GM19328 (cell line): Measurements from ENCODE around the gene F2RL1.
"Not testable (repeated sequence)": the region's sequence is repeated elsewhere in the genome, so short reads cannot be mapped to it uniquely, and the experiment has no call there.

Experiments
- ATAC-seq: cut with Tn5 transposase; IDR thresholded peaks from one replicate; pipeline ENCODE4 v1.9.1; 2021; ENCODE audit warnings: mild to moderate bottlenecking, moderate library complexity; ENCODE audit not compliant: unreplicated experiment

Gene F2RL1

GRCh38 chr5:76849419-76850291, 30.8 kb downstream of the F2RL1 start, which contains the start of gene S100Z:
Gene S100Z (plus strand): TSS chr5:76850014. CDS start chr5:76875360, 25,346 bp downstream.
- ATAC-seq: no peak

GRCh38 chr5:76850543-76851145, 31.8 kb downstream of the F2RL1 start:
- ATAC-seq: no peak

- no peak for ATAC-seq
Observed at GRCh38 chr5:76851728-76852369, 33.0 kb downstream of the F2RL1 start.

- ATAC-seq: no peak
Observed at GRCh38 chr5:76852772-76853171, 33.9 kb downstream of the F2RL1 start.

- ATAC-seq: not testable (repeated sequence)
Observed at GRCh38 chr5:76853741-76854140, 34.9 kb downstream of the F2RL1 start.

- ATAC-seq: no peak
Observed at GRCh38 chr5:76854644-76855043, 35.8 kb downstream of the F2RL1 start.

GRCh38 chr5:76855501-76855900, 36.7 kb downstream of the F2RL1 start:
- not testable (repeated sequence) for ATAC-seq

- ATAC-seq: no peak
Observed at GRCh38 chr5:76855961-76856360, 37.1 kb downstream of the F2RL1 start.

GRCh38 chr5:76856800-76857199, 38.0 kb downstream of the F2RL1 start:
- not testable (repeated sequence) for ATAC-seq

GRCh38 chr5:76859591-76860247, 40.9 kb downstream of the F2RL1 start:
- no peak for ATAC-seq

- no peak for ATAC-seq
Observed at GRCh38 chr5:76861612-76862011, 42.8 kb downstream of the F2RL1 start.

GRCh38 chr5:76863001-76863400, 44.2 kb downstream of the F2RL1 start:
- no peak for ATAC-seq

GRCh38 chr5:76866503-76866902, 47.7 kb downstream of the F2RL1 start:
- no peak for ATAC-seq

- no peak for ATAC-seq
Observed at GRCh38 chr5:76867038-76867437, 48.2 kb downstream of the F2RL1 start.

GRCh38 chr5:76867827-76868693, 49.2 kb downstream of the F2RL1 start:
- ATAC-seq: no peak

GRCh38 chr5:76870046-76870445, 51.2 kb downstream of the F2RL1 start:
- no peak for ATAC-seq

- ATAC-seq: no peak
Observed at GRCh38 chr5:76874088-76874581, 55.3 kb downstream of the F2RL1 start.
